ENCODE data around the gene NPIPB6. TPM values are rescaled to one million over a fixed set of nuclear protein-coding genes. Genes with fewer than 3 reads are reported as not detected.

NPIPB6 gene
- total RNA-seq, 1 experiment from 2014 or later = 0.55 TPM

Small RNA genes lying within 50 kb of the gene (small RNA-seq; reads per million reads assigned to genes)
- gene AC138904.2 = 0 reads per million in 2 experiments
- gene MIR6862-1 = 0 reads per million in 2 experiments

Other genes with a start within 250 kb of the NPIPB6 start
- 77.9 and 85.2 TPM in 2 replicates for gene XPO6, start 151.5 kb downstream of the NPIPB6 start, total RNA-seq (2014; rRNA removed; shearing (Covaris generic))
- gene SBK1, start 71.0 kb downstream of the NPIPB6 start, total RNA-seq (2014; rRNA removed; shearing (Covaris generic)) = 0.19 and 0.37 TPM in 2 replicates
- gene EIF3CL, start 40.3 kb upstream of the NPIPB6 start, total RNA-seq (2014; rRNA removed; shearing (Covaris generic)) = 30.1 and 47.9 TPM in 2 replicates
- not detected in 2 replicates for gene NPIPB7, start 108.8 kb upstream of the NPIPB6 start, total RNA-seq (2014; rRNA removed; shearing (Covaris generic))
- 17.7 and 29.4 TPM in 2 replicates for gene CLN3, start 128.6 kb upstream of the NPIPB6 start, total RNA-seq (2014; rRNA removed; shearing (Covaris generic))
- gene APOBR, start 131.1 kb upstream of the NPIPB6 start, total RNA-seq (2014; rRNA removed; shearing (Covaris generic)) = 0.03 TPM in 1 of 2 replicates, not detected in the other
- gene IL27, start 143.3 kb upstream of the NPIPB6 start, total RNA-seq (2014; rRNA removed; shearing (Covaris generic)) = not detected in 2 replicates
- 61.5 and 64.9 TPM in 2 replicates for gene NUPR1, start 175.5 kb upstream of the NPIPB6 start, total RNA-seq (2014; rRNA removed; shearing (Covaris generic))
- gene SGF29, start 190.4 kb upstream of the NPIPB6 start, total RNA-seq (2014; rRNA removed; shearing (Covaris generic)) = 10.0 and 11.0 TPM in 2 replicates
- gene SULT1A2, start 233.5 kb upstream of the NPIPB6 start, total RNA-seq (2014; rRNA removed; shearing (Covaris generic)) = not detected in 2 replicates
- 0.43 and 3.1 TPM in 2 replicates for gene SULT1A1, start 246.5 kb upstream of the NPIPB6 start, total RNA-seq (2014; rRNA removed; shearing (Covaris generic))